NCI-H2196 treated with DMSO at 0.1 percent for 48 hours (cell line): ENCODE data around the gene MRPL11.
"Not testable (repeated sequence)": the region's sequence is repeated elsewhere in the genome, so short reads cannot be mapped to it uniquely, and the experiment has no call there.

Source experiments
- DNase-seq: peaks from one replicate; lab custom pipeline; 2025; ENCODE audit not compliant: unreplicated experiment; lab: John Stamatoyannopoulos, UW

The MRPL11 gene

GRCh38 chr11:66467034-66467659 is 28.5 kb upstream of the MRPL11 start:
- no peak for DNase-seq

GRCh38 chr11:66466225-66467033 is 27.8 kb upstream of the MRPL11 start, which contains the start of gene PELI3:
TSS of gene PELI3 (plus strand) at chr11:66466905. CDS start at chr11:66468129, 1,224 bp downstream.
- DNase-seq: peak; percentile 82

GRCh38 chr11:66465373-66466224 is 27.0 kb upstream of the MRPL11 start:
- DNase-seq: no peak

- no peak for DNase-seq
Observed at GRCh38 chr11:66464916-66465315, 26.3 kb upstream of the MRPL11 start.

GRCh38 chr11:66464116-66464515 is 25.5 kb upstream of the MRPL11 start:
- DNase-seq: not testable (repeated sequence)

- DNase-seq: no peak
Observed at GRCh38 chr11:66462911-66463310, 24.3 kb upstream of the MRPL11 start.

GRCh38 chr11:66462010-66462409 is 23.4 kb upstream of the MRPL11 start:
- no peak for DNase-seq

- DNase-seq: no peak
Observed at GRCh38 chr11:66459138-66459778, 20.6 kb upstream of the MRPL11 start.

- DNase-seq: no peak
Observed at GRCh38 chr11:66457826-66458225, 19.2 kb upstream of the MRPL11 start.

GRCh38 chr11:66454828-66455227 is 16.2 kb upstream of the MRPL11 start:
- no peak for DNase-seq

- DNase-seq: no peak
Observed at GRCh38 chr11:66454247-66454646, 15.6 kb upstream of the MRPL11 start.

GRCh38 chr11:66451663-66452062 is 13.0 kb upstream of the MRPL11 start:
- no peak for DNase-seq

GRCh38 chr11:66450560-66450959 is 11.9 kb upstream of the MRPL11 start:
- DNase-seq: no peak

- DNase-seq: no peak
Observed at GRCh38 chr11:66448523-66448922, 9.9 kb upstream of the MRPL11 start.

- no peak for DNase-seq
Observed at GRCh38 chr11:66447012-66447411, 8.4 kb upstream of the MRPL11 start.

- no peak for DNase-seq
Observed at GRCh38 chr11:66443602-66444001, 5.0 kb upstream of the MRPL11 start.

GRCh38 chr11:66440940-66441282 is 2.3 kb upstream of the MRPL11 start:
- DNase-seq: not testable (repeated sequence)

- not testable (repeated sequence) for DNase-seq
Observed at GRCh38 chr11:66440101-66440939, 1.7 kb upstream of the MRPL11 start.

- DNase-seq: no peak
Observed at GRCh38 chr11:66437979-66438503, 607 bp downstream of the MRPL11 start.

- DNase-seq: no peak
Observed at GRCh38 chr11:66432597-66432996, 6.1 kb downstream of the MRPL11 start.
